Stomach (tissue), 9 donors: ENCODE measurements around the gene CAPN9. TPM values are rescaled to one million over a fixed set of nuclear protein-coding genes. Genes with fewer than 3 reads are reported as not detected.

ENCODE experiments used
- DNase-seq, 2 donors: peaks; one replicate each; pipeline versions ENCODE4 v3.0.0 to v3.0.0-alpha.2; 2013 to 2019
- H3K27ac ChIP-seq, 5 donors: fragments of 200-600 bp in 4 of 5; sonication (generic) in 4 of 5; one replicate each; pipeline ENCODE4 v1.5.1; 2013 to 2019; ENCODE audit warnings: mild to moderate bottlenecking in 1 of 5, moderate library complexity in 1 of 5
- H3K27me3 ChIP-seq, 3 donors: fragments of 200-600 bp; sonication (generic); one replicate each; pipeline ENCODE4 v1.5.1; 2017 to 2019; ENCODE audit warnings: mixed run types in 1 of 3
- H3K36me3 ChIP-seq, 4 donors: fragments of 200-600 bp; sonication (generic); 1 replicate in 3 of 4; 2 replicates in 1 of 4; pipeline ENCODE4 v1.5.1; 2016 to 2019
- H3K4me1 ChIP-seq, 4 donors: fragments of 200-600 bp; sonication (generic); one replicate each; pipeline ENCODE4 v1.5.1; 2016 to 2019
- H3K4me3 ChIP-seq, 4 donors: fragments of 200-600 bp; sonication (generic) in 3 of 4; one replicate each; pipeline ENCODE4 v1.5.1; 2016 to 2019; ENCODE audit warnings: mild to moderate bottlenecking in 1 of 4
- H3K9me3 ChIP-seq, 4 donors: fragments of 200-600 bp; sonication (generic); one replicate each; pipeline ENCODE4 v1.5.1; 2016 to 2019
- EP300 ChIP-seq: sonication (generic); formaldehyde crosslinking; IDR thresholded peaks from one replicate; pipeline ENCODE4 v1.6.1; 2017; ENCODE audit warnings: antibody characterized with exemption
- POLR2A ChIP-seq, 4 donors: fragments of 450-650 bp; IDR thresholded peaks; one replicate each; pipeline ENCODE4 v1.6.1; 2016; ENCODE audit warnings: antibody characterized with exemption in 4 of 4, control low read depth in 2 of 4, mild to moderate bottlenecking in 1 of 4, moderate library complexity in 1 of 4
- POLR2AphosphoS5 ChIP-seq, 3 donors: sonication (generic); formaldehyde crosslinking; IDR thresholded peaks; one replicate each; pipeline ENCODE4 v1.6.1; 2016; ENCODE audit warnings: antibody characterized with exemption in 3 of 3
- WGBS, 5 donors: extraction: QIAGEN DNeasy Blood & Tissue Kit in 3 of 5; methylation state at CpG; one replicate each; pipeline versions ENCODE4 v1.1.5 to v1.1.7; 2013 to 2018; 5-methylcytosine and 5-hydroxymethylcytosine counted together
- intact Hi-C: fragments of 100-400 bp; cut with DNase I; formaldehyde crosslinking; loops from one replicate; pipeline ENCODE4 v1.15.1; 2023; ENCODE audit warnings: low total_unique reads
- polyA plus RNA-seq, 3 donors: library from polyadenylated mRNA; stranded (reverse); fragments of 200-250 nt; gene quantifications; one replicate each; pipeline ENCODE4 v1.2.3, GENCODE V29; 2013
- total RNA-seq, 5 donors: library from RNA; depleted of rRNA; stranded (reverse); fragments of >200 nt; gene quantifications; one replicate each; pipeline versions ENCODE4 v1.1.0 to v1.2.3, GENCODE V29; 2014 to 2016
- TF ChIP-seq, protein P1 (sequence below), 7 experiments: fragments of 450-650 bp in 4 of 7; fragments of 200-600 bp in 3 of 7; sonication (generic) in 3 of 7; IDR thresholded peaks; one replicate each; pipeline ENCODE4 v1.5.1; 2016 to 2019; ENCODE audit warnings: antibody characterized with exemption in 7 of 7, control low read depth in 2 of 7, mild to moderate bottlenecking in 1 of 7
- donor health status: healthy with polysubstance abuse.
- donor health status: Bipolar disorder and iron deficiency.
- donor health status: healthy.

CAPN9 gene
- total and polyA plus RNA-seq, 8 donors = 2.6 to 68.3 (median 46.7) TPM

- no peak for TF ChIP-seq EP300
- no peak for TF ChIP-seq POLR2AphosphoS5 (IDR thresholded peaks at IDR 0.05)
- TF ChIP-seq, protein P1, sequence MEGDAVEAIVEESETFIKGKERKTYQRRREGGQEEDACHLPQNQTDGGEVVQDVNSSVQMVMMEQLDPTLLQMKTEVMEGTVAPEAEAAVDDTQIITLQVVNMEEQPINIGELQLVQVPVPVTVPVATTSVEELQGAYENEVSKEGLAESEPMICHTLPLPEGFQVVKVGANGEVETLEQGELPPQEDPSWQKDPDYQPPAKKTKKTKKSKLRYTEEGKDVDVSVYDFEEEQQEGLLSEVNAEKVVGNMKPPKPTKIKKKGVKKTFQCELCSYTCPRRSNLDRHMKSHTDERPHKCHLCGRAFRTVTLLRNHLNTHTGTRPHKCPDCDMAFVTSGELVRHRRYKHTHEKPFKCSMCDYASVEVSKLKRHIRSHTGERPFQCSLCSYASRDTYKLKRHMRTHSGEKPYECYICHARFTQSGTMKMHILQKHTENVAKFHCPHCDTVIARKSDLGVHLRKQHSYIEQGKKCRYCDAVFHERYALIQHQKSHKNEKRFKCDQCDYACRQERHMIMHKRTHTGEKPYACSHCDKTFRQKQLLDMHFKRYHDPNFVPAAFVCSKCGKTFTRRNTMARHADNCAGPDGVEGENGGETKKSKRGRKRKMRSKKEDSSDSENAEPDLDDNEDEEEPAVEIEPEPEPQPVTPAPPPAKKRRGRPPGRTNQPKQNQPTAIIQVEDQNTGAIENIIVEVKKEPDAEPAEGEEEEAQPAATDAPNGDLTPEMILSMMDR (IDR thresholded peaks at IDR 0.05) = no peak
- TF ChIP-seq POLR2A (IDR thresholded peaks at IDR 0.05) = no peak
- peaks cover 13 to 52% (median 45%) of the 10 kb centered on the region in 4 donors for H3K36me3 ChIP-seq
- no peaks in the 10 kb centered on the region for H3K27me3 ChIP-seq
- H3K4me1 ChIP-seq = peaks cover 0 to 17% (median 4%) of the 10 kb centered on the region in 4 donors
- 85 to 94% (median 90%) methylated on average over 5 of the region's 5 CpGs for WGBS, 5 donors
- H3K4me3 ChIP-seq = no peak overlapping the region
- intact Hi-C loops = no loop called here
- no peak overlapping the region for H3K27ac ChIP-seq
- no peaks in the 10 kb centered on the region for H3K9me3 ChIP-seq
- no peak for DNase-seq
Measured at GRCh38 chr1:230836793-230837192, 89.6 kb downstream of the CAPN9 start.

GRCh38 chr1:230839173-230839572 lies 92.0 kb downstream of the CAPN9 start:
- WGBS, 5 donors = 81 to 90% (median 85%) methylated on average over 10 of the region's 10 CpGs
- peaks cover 29 to 75% (median 69%) of the 10 kb centered on the region in 4 donors for H3K36me3 ChIP-seq

DNA sequence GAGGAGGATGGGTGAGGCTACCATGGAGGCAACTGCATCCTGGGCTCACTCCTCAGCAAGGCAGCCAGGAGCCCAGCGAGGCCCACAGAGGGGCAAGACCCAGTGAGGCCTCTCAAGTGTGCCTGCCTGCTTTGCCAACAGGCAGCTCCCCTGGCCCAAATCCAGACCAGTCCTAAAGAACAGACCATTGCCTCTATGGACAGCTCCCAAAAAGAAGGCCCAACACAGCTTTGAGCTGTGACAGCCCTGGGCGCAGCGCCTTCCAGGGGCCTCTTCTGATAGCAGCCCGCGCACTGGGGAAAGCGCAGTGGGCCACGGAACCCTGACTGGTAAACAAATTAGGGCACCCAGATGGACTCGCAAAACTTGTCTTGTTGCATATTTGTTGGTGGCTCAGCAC lies 95.6 kb downstream of the CAPN9 start:
- no peak for DNase-seq
- H3K4me1 ChIP-seq = peaks cover 0 to 21% (median 3%) of the 10 kb centered on the region in 4 donors
- intact Hi-C loops = no loop called here
- peaks cover 25 to 73% (median 61%) of the 10 kb centered on the region in 4 donors for H3K36me3 ChIP-seq
- H3K4me3 ChIP-seq = no peak overlapping the region
- 93 to 97% (median 96%) methylated on average over 7 to 8 of the region's 8 CpGs for WGBS, 5 donors
- H3K27me3 ChIP-seq = no peaks in the 10 kb centered on the region
- no peak overlapping the region for H3K27ac ChIP-seq
- TF ChIP-seq, protein P1 (IDR thresholded peaks at IDR 0.05) = no peak
- no peak for TF ChIP-seq EP300
- no peak for TF ChIP-seq POLR2A (IDR thresholded peaks at IDR 0.05)
- TF ChIP-seq POLR2AphosphoS5 (IDR thresholded peaks at IDR 0.05) = no peak
- no peaks in the 10 kb centered on the region for H3K9me3 ChIP-seq

More at GRCh38 chr1:230839173-230839572, 92.0 kb downstream of the CAPN9 start:
- TF ChIP-seq, protein P1 (IDR thresholded peaks at IDR 0.05) = no peak
- TF ChIP-seq EP300 (no peak), POLR2AphosphoS5 (IDR thresholded peaks at IDR 0.05) (no peak), POLR2A (IDR thresholded peaks at IDR 0.05) (no peak)
- peaks cover 0 to 11% (median 4%) of the 10 kb centered on the region in 4 donors for H3K4me1 ChIP-seq
- H3K27me3 ChIP-seq = no peaks in the 10 kb centered on the region
- H3K4me3 ChIP-seq = no peak overlapping the region
- H3K27ac ChIP-seq = no peak overlapping the region
- DNase-seq = no peak
- intact Hi-C loops = no loop called here
- no peaks in the 10 kb centered on the region for H3K9me3 ChIP-seq

GRCh38 chr1:230843503-230844309 lies 96.5 kb downstream of the CAPN9 start:
- Histone ChIP-seq H3K27me3 (no peaks in the 10 kb centered on the region), H3K36me3 (peaks cover 16 to 64% (median 52%) of the 10 kb centered on the region in 4 donors), H3K4me3 (no peak overlapping the region), H3K27ac (no peak overlapping the region), H3K4me1 (peaks cover 0 to 30% (median 7%) of the 10 kb centered on the region in 4 donors), H3K9me3 (no peaks in the 10 kb centered on the region)
- no peak for DNase-seq
- intact Hi-C loops = no loop called here
- 91 to 95% (median 92%) methylated on average over 14 to 28 of the region's 28 CpGs for WGBS, 5 donors
- TF ChIP-seq POLR2A (IDR thresholded peaks at IDR 0.05) (no peak), POLR2AphosphoS5 (IDR thresholded peaks at IDR 0.05) (no peak), EP300 (no peak)
- TF ChIP-seq, protein P1 (IDR thresholded peaks at IDR 0.05) = no peak
